PFSK-1 (cell line): ENCODE results near the gene PIK3CD.

Experiments
- POLR2AphosphoS5 ChIP-seq: IDR thresholded peaks from 2 replicates; pipeline ENCODE4 v1.6.1; 2012; ENCODE audit warnings: low read depth, mild to moderate bottlenecking, control low read depth, low read length, moderate library complexity
- REST ChIP-seq, 2 experiments: IDR thresholded peaks; 2 replicates each; pipeline versions ENCODE4 v1.6.1 to v1.8.0; 2011 to 2012; ENCODE audit warnings: low read depth in 2 of 2, low read length in 2 of 2, control low read depth in 1 of 2, inconsistent platforms in 1 of 2, mild to moderate bottlenecking in 1 of 2, moderate library complexity in 1 of 2; ENCODE audit not compliant: insufficient read depth in 1 of 2
- SIN3A ChIP-seq: IDR thresholded peaks from 2 replicates; pipeline ENCODE4 v1.6.1; 2012; ENCODE audit warnings: mild to moderate bottlenecking, low read length, moderate library complexity, borderline replicate concordance; ENCODE audit not compliant: insufficient read depth
- TAF1 ChIP-seq: IDR thresholded peaks from 2 replicates; pipeline ENCODE4 v1.6.1; 2012; ENCODE audit warnings: low read length, control low read depth, borderline replicate concordance; ENCODE audit not compliant: insufficient read depth

DNA sequence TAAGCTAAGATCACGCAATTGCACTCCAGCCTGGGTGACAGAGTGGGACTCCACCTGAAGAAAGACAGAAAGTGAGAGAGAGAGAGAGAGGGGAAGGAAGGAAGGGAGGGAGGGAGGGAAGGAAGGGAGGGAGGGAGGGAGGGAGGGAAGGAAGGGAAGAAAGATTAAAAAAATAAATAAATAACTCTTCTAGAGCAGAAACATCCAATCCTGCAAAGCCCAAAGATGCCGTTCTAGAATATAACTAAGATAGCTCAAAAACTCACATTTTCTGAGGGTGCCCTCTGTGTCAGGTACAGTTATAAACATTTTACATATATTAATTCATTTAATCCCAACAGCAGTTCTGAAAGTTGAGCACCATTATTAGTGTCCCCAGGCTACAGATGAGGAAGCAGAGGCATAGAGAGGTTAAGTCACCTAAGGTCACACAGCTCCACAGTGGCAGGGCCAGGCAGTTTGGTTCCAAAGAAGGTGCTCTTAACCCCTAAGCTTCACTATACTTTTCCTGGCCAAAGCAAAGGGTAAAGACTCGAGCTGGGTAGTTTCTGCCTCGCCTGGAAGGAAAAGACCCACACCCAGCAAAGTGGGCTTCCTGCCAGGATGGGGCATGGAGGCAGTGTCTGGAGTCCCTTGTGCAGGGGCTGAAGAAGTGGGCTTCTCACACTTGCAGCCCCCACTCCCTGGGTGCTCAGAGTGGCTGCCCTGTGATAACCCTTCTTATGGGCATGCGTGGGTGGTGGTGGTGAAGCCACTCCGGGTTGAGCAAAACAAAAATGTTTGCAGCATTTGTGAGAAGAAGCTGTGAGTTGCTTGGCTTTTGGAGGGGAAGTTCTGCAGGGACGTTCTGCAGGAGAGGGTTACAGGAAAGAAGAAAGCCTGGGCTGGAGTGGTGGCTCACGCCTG, 7.9 kb upstream of the PIK3CD start:
- no peak for TF ChIP-seq SIN3A
- TF ChIP-seq POLR2AphosphoS5 = no peak
- TF ChIP-seq REST (IDR thresholded peaks at IDR 0.05; ENCODE audit: insufficient read depth in 1 of 2, low read depth in 2 of 2, low read length in 2 of 2) = no peak
- no peak for TF ChIP-seq TAF1
